Measurements from ENCODE around the gene PFKP.

Gene PFKP

DNA sequence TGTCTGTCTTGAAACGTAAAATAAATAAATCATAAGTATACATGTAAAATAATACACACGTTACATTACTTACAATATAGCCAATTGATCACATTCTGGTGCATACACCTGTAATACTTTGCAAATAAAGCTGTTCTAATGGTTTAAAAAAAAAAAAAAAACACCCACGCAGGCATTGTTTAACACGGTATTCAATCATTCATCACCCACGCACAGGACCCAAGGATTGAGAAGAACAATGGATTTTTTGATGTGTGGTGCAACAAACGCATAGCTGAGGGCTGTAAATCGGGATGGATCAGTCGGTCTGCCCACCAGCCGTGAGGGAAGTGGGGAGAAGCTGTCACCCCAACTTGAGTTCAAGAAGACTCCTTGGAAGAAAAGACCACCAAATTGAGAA lies 96.5 kb downstream of the PFKP start:
- TF ChIP-seq, protein P1, sequence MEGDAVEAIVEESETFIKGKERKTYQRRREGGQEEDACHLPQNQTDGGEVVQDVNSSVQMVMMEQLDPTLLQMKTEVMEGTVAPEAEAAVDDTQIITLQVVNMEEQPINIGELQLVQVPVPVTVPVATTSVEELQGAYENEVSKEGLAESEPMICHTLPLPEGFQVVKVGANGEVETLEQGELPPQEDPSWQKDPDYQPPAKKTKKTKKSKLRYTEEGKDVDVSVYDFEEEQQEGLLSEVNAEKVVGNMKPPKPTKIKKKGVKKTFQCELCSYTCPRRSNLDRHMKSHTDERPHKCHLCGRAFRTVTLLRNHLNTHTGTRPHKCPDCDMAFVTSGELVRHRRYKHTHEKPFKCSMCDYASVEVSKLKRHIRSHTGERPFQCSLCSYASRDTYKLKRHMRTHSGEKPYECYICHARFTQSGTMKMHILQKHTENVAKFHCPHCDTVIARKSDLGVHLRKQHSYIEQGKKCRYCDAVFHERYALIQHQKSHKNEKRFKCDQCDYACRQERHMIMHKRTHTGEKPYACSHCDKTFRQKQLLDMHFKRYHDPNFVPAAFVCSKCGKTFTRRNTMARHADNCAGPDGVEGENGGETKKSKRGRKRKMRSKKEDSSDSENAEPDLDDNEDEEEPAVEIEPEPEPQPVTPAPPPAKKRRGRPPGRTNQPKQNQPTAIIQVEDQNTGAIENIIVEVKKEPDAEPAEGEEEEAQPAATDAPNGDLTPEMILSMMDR (IDR thresholded peaks at IDR 0.05) = no peak
- Histone ChIP-seq H3K27me3 (ENCODE audit: control insufficient read depth, insufficient read depth, low read length) (no peaks in the 10 kb centered on the region), H3K79me2 (no peaks in the 10 kb centered on the region), H3K9ac (no peak overlapping the region), H3K27ac (no peak overlapping the region), H3K36me3 (ENCODE audit: control insufficient read depth, insufficient read depth, low read length) (no peaks in the 10 kb centered on the region), H3K4me1 (no peaks in the 10 kb centered on the region), H3K4me2 (ENCODE audit: low read length) (no peak overlapping the region), H3K4me3 (ENCODE audit: low read depth, low read length) (no peak overlapping the region), H2AFZ (no peak overlapping the region), H3K9me3 (ENCODE audit: control insufficient read depth, low read length) (no peaks in the 10 kb centered on the region)

DNA sequence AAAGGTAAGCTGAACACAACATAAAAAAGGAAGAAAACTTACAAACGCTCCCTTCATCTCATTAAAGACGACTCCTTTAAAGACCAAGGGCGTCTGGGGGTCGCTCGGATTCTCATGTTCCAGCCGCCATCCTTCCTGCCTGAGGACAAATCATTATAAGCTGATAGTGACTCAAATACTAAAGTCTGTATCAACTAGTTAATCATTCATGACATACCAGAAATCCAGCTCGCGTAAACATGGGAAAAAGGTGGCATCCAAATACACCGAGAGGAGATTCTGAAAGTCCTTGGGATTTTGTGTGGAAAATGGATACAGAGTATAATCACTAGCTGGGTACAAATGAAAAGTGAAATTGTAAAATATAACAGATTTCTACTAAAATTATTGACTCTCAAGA lies 97.8 kb downstream of the PFKP start:
- Histone ChIP-seq H3K4me3 (ENCODE audit: low read depth, low read length) (no peak overlapping the region), H2AFZ (no peak overlapping the region), H3K4me2 (ENCODE audit: low read length) (no peak overlapping the region), H3K4me1 (no peaks in the 10 kb centered on the region), H3K27me3 (ENCODE audit: control insufficient read depth, insufficient read depth, low read length) (no peaks in the 10 kb centered on the region), H3K27ac (no peak overlapping the region), H3K9me3 (ENCODE audit: control insufficient read depth, low read length) (no peaks in the 10 kb centered on the region), H3K36me3 (ENCODE audit: control insufficient read depth, insufficient read depth, low read length) (no peaks in the 10 kb centered on the region), H3K79me2 (no peaks in the 10 kb centered on the region), H3K9ac (no peak overlapping the region)
- TF ChIP-seq, protein P1 (IDR thresholded peaks at IDR 0.05) = no peak

DNA sequence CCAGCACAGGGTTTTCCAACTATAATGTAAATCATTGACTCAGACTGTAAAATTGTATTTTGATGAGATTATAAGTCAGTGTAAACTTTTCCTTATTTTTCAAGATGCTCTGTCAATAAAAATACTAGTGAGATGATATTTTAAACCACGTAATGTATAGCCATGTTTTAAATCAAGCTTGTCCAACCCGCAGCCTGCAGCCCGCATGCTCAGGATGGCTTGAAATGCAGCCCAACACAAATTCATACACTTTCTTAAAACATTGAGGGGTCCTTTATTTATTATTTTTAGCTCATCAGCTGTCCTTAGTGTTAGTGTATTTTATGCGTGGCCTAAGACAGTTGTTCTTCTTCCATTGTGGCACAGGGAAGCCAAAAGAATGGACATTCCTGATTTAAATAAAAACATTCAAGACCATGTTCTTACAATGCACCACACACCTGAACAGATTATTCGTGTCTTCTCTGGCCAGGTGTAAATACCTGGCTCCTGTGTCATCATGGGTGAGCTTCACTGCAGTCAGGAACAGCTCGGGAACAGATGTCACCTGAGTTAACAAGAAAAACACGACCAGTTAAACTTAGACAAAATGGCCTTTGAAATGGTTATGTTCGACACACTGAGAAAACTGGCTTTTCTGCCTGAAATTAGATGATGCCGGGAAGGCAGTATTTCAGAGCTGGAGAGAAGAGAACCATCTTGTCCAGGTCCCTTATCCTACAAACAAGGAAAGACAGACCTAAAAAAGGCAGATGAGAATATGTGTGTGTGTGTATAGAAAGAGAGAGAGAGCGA lies 99.3 kb downstream of the PFKP start:
- Histone ChIP-seq H3K9ac (no peak overlapping the region), H3K4me1 (no peaks in the 10 kb centered on the region), H3K4me2 (ENCODE audit: low read length) (no peak overlapping the region), H3K36me3 (ENCODE audit: control insufficient read depth, insufficient read depth, low read length) (no peaks in the 10 kb centered on the region), H3K79me2 (peaks cover 3% of the 10 kb centered on the region), H2AFZ (no peak overlapping the region), H3K27me3 (ENCODE audit: control insufficient read depth, insufficient read depth, low read length) (no peaks in the 10 kb centered on the region), H3K9me3 (ENCODE audit: control insufficient read depth, low read length) (no peaks in the 10 kb centered on the region), H3K27ac (no peak overlapping the region), H3K4me3 (ENCODE audit: low read depth, low read length) (no peak overlapping the region)
- TF ChIP-seq, protein P1 (IDR thresholded peaks at IDR 0.05) = no peak

DNA sequence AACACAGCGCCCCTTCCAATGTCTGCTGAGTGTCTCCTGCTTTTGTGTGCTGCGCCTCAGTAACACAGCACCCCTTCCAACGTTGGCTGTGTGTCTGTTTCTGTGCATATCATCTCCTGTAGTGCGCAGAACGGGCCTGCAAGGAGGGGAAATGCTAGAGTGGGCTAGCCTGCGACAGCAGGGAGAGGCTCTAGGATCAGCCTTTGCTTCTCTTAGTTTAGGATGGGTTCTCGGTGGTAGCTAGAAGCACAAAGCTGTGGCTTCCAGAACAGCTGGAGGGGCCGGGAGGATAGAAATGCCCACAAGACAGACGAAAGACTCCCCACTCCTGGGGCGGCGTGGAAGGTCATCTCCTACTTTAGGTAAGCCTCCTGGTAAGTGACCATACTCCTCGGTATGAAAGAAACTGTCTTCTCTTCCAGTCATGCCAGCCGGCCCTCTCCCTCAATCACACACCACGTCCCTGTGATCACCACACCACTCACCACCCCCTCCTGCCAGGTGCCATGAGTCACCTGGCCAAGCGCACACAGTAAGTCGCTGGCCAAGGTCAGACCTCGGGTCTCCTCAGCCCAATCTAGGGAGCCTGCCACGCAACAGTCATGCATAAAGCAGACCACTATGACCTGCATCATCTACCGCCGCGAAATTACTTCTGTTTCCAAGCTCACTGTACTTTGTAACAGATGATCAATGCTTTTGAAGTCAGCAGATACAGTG lies 100.4 kb downstream of the PFKP start:
- TF ChIP-seq, protein P1 (IDR thresholded peaks at IDR 0.05) = no peak
- H3K27me3 ChIP-seq (ENCODE audit: control insufficient read depth, insufficient read depth, low read length) = no peaks in the 10 kb centered on the region
- H3K4me3 ChIP-seq (ENCODE audit: low read depth, low read length) = no peak overlapping the region
- H3K9me3 ChIP-seq (ENCODE audit: control insufficient read depth, low read length) = no peaks in the 10 kb centered on the region
- H2AFZ ChIP-seq = no peak overlapping the region
- no peak overlapping the region for H3K4me2 ChIP-seq (ENCODE audit: low read length)
- H3K27ac ChIP-seq = no peak overlapping the region
- H3K36me3 ChIP-seq (ENCODE audit: control insufficient read depth, insufficient read depth, low read length) = no peaks in the 10 kb centered on the region
- H3K79me2 ChIP-seq = peaks cover 3% of the 10 kb centered on the region
- H3K9ac ChIP-seq = no peak overlapping the region
- no peaks in the 10 kb centered on the region for H3K4me1 ChIP-seq
